GM23338 (cell line): ENCODE results near the gene TAGLN3. TPM values are rescaled to one million over a fixed set of nuclear protein-coding genes. Genes with fewer than 3 reads are reported as not detected.

ENCODE experiments used
- ATAC-seq: fragments of 200-7000 bp; cut with Tn5 transposase; 3 replicates; pipeline ENCODE4 v1.9.1; 2020
- DNase-seq: peaks from one replicate; pipeline ENCODE4 v3.0.0-alpha.2; 2015; ENCODE audit warnings: low spot score
- H2AFZ ChIP-seq: fragments of 200-600 bp; sonication (generic); 2 replicates; pipeline ENCODE4 v1.8.0; 2016; ENCODE audit warnings: antibody characterized with exemption, mild to moderate bottlenecking, moderate library complexity
- H3F3A ChIP-seq: fragments of 200-600 bp; sonication (generic); replicated peaks from 2 replicates; pipeline ENCODE4 v1.8.0; 2017; ENCODE audit warnings: antibody characterized with exemption, mixed run types, low read depth
- H3K27ac ChIP-seq: fragments of 200-600 bp; sonication (generic); 2 replicates; pipeline ENCODE4 v1.6.1; 2016; ENCODE audit warnings: low read depth
- H3K27me3 ChIP-seq: fragments of 200-600 bp; sonication (generic); 2 replicates; pipeline ENCODE4 v1.8.0; 2016; ENCODE audit warnings: mild to moderate bottlenecking, mixed run types, moderate library complexity; ENCODE audit not compliant: insufficient read depth
- H3K36me3 ChIP-seq: fragments of 200-600 bp; sonication (generic); 2 replicates; pipeline ENCODE4 v1.8.0; 2016; ENCODE audit warnings: mild to moderate bottlenecking; ENCODE audit not compliant: insufficient read depth
- H3K4me1 ChIP-seq: fragments of 200-600 bp; sonication (generic); 2 replicates; pipeline ENCODE4 v1.8.0; 2016; ENCODE audit warnings: mild to moderate bottlenecking, moderate library complexity; ENCODE audit not compliant: insufficient read depth
- H3K4me2 ChIP-seq: fragments of 200-600 bp; sonication (generic); 2 replicates; pipeline ENCODE4 v1.7.1; 2017; ENCODE audit warnings: mixed run types
- H3K4me3 ChIP-seq: fragments of 200-600 bp; sonication (generic); 2 replicates; pipeline ENCODE4 v1.6.1; 2016; ENCODE audit warnings: mixed run types
- H3K79me2 ChIP-seq: fragments of 200-600 bp; sonication (generic); replicated peaks from 2 replicates; pipeline ENCODE4 v1.8.0; 2017; ENCODE audit warnings: mild to moderate bottlenecking; ENCODE audit not compliant: insufficient read depth
- H3K9me2 ChIP-seq: fragments of 200-600 bp; sonication (generic); 2 replicates; pipeline ENCODE4 v1.8.0; 2017; ENCODE audit not compliant: insufficient read depth
- H4K20me1 ChIP-seq: fragments of 200-600 bp; sonication (generic); replicated peaks from 2 replicates; pipeline ENCODE4 v1.8.0; 2017; ENCODE audit warnings: mild to moderate bottlenecking; ENCODE audit not compliant: insufficient read depth
- H3K27ac Mint-ChIP-seq: 2 replicates; pipeline ENCODE4 v1.8.0; 2020; ENCODE audit warnings: inconsistent platforms, mild to moderate bottlenecking, moderate library complexity, mixed read lengths
- H3K27me3 Mint-ChIP-seq: 3 replicates; pipeline ENCODE4 v1.8.0; 2022; ENCODE audit warnings: low read depth, mild to moderate bottlenecking, moderate library complexity, mixed read lengths, inconsistent platforms; ENCODE audit not compliant: insufficient read depth, poor library complexity
- H3K36me3 Mint-ChIP-seq: 3 replicates; pipeline ENCODE4 v1.8.0; 2021; ENCODE audit warnings: low read depth, mild to moderate bottlenecking, inconsistent platforms, moderate library complexity, mixed read lengths
- H3K4me1 Mint-ChIP-seq: 3 replicates; pipeline ENCODE4 v1.8.0; 2020; ENCODE audit warnings: mild to moderate bottlenecking, inconsistent platforms, mixed read lengths
- H3K4me3 Mint-ChIP-seq: 3 replicates; pipeline ENCODE4 v1.8.0; 2021; ENCODE audit warnings: moderate library complexity, mild to moderate bottlenecking, inconsistent platforms, mixed read lengths
- H3K9me3 Mint-ChIP-seq: 3 replicates; pipeline ENCODE4 v1.8.0; 2020; ENCODE audit warnings: moderate library complexity, mild to moderate bottlenecking, inconsistent platforms, mixed read lengths
- CREB1 ChIP-seq: fragments of 250-450 bp; sonication (Bioruptor Pico); IDR thresholded peaks from 2 replicates; pipeline ENCODE4 v1.5.0; 2020; ENCODE audit warnings: low read depth, mild to moderate bottlenecking, moderate library complexity
- CTCF ChIP-seq, 2 experiments: fragments of 200-600 bp in 1 of 2; sonication (generic) in 1 of 2; conservative IDR thresholded peaks; 2 replicates each; pipeline versions ENCODE4 v1.5.1 to v1.6.1; 2016 to 2017; ENCODE audit warnings: antibody characterized with exemption in 2 of 2, low read depth in 2 of 2, mild to moderate bottlenecking in 2 of 2, moderate library complexity in 1 of 2
- ETS1 ChIP-seq: IDR thresholded peaks from 2 replicates; pipeline ENCODE4 v1.6.1; 2016; ENCODE audit warnings: antibody characterized with exemption
- EZH2 ChIP-seq: fragments of 200-600 bp; sonication (generic); IDR thresholded peaks from one replicate; pipeline ENCODE4 v1.8.0; 2017; ENCODE audit warnings: antibody characterized with exemption, mild to moderate bottlenecking, low read depth; ENCODE audit not compliant: unreplicated experiment
- EZH2phosphoT487 ChIP-seq: fragments of 200-600 bp; sonication (generic); IDR thresholded peaks from one replicate; pipeline ENCODE4 v1.8.1; 2018; ENCODE audit warnings: antibody characterized with exemption; ENCODE audit not compliant: unreplicated experiment
- NANOG ChIP-seq: IDR thresholded peaks from 2 replicates; pipeline ENCODE4 v1.6.1; 2016; ENCODE audit warnings: antibody characterized with exemption, borderline replicate concordance
- ZNF114 ChIP-seq: fragments of 250-450 bp; sonication (Bioruptor Pico); IDR thresholded peaks from 2 replicates; pipeline ENCODE4 v1.5.0; 2020; ENCODE audit warnings: mild to moderate bottlenecking, moderate library complexity
- polyA plus RNA-seq: library from polyadenylated mRNA; unstranded; fragments of >200 nt; fragmentation: Nextera tagmentation; extraction: Ambion mirVana; gene quantifications from 2 replicates; pipeline ENCODE4 v1.2.1, GENCODE V29; 2016
- total RNA-seq: library from RNA; depleted of rRNA; stranded (reverse); fragments of >200 nt; shearing (Covaris generic); gene quantifications from 2 replicates; pipeline ENCODE4 v1.2.3, GENCODE V29; 2014

TAGLN3 gene
- total and polyA plus RNA-seq, 2 experiments from 2014 or later = 6.8 to 12.6 TPM

- Mint-ChIP-seq H3K4me1 (peaks cover 20% of the 10 kb centered on the region), H3K27me3 (peaks cover 21% of the 10 kb centered on the region), H3K4me3 (no peak overlapping the region), H3K27ac (no peak overlapping the region), H3K9me3 (no peaks in the 10 kb centered on the region), H3K36me3 (peaks cover 18% of the 10 kb centered on the region; the same call in 2 of the 3 replicates)
- Histone ChIP-seq H2AFZ (no peak overlapping the region), H3K27me3 (peaks cover 7% of the 10 kb centered on the region), H3K4me2 (no peak overlapping the region), H3K27ac (no peak overlapping the region), H3K79me2 (no peaks in the 10 kb centered on the region), H4K20me1 (no peaks in the 10 kb centered on the region; the same call in 1 of the 2 replicates), H3F3A (no peaks in the 10 kb centered on the region), H3K4me1 (peaks cover 18% of the 10 kb centered on the region), H3K36me3 (peaks cover 5% of the 10 kb centered on the region; the same call in 1 of the 2 replicates), H3K9me2 (no peaks in the 10 kb centered on the region), H3K4me3 (no peak overlapping the region)
- TF ChIP-seq NANOG (no peak), EZH2 (no peak), ZNF114 (CRISPR knock-in tag) (no peak), ETS1 (no peak), CTCF (conservative IDR thresholded peaks at IDR 0.05; ENCODE audit: low read depth in 2 of 2) (no peak), EZH2phosphoT487 (no peak)
- DNase-seq (no peak), ATAC-seq (no peak)
Observed at GRCh38 chr3:112004187-112004586, 5.5 kb downstream of the TAGLN3 start.

DNA sequence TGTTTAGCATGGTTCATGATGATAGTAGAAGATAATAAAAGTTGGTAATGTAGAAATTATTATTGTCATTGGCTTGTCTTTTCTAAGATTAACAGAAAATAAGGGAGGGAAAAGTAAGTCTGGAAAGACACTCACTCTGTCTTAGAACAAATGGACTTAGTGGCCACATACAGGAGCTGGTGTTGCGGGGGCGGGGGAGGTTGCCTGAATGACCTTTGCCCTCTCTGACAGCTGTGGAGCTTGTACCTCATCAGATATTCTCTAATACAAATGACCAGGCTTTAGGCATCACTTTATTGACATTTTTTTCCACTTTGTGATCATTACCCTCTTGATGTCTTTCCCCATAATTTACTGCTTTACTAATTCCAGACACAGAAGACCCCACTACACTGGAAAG lies 5.9 kb downstream of the TAGLN3 start:
- Histone ChIP-seq H4K20me1 (no peaks in the 10 kb centered on the region; the same call in 1 of the 2 replicates), H3K27me3 (peaks cover 7% of the 10 kb centered on the region), H3F3A (no peaks in the 10 kb centered on the region), H3K4me1 (peaks cover 18% of the 10 kb centered on the region), H2AFZ (no peak overlapping the region), H3K79me2 (no peaks in the 10 kb centered on the region), H3K4me3 (no peak overlapping the region), H3K36me3 (peaks cover 5% of the 10 kb centered on the region; the same call in 1 of the 2 replicates), H3K4me2 (no peak overlapping the region), H3K9me2 (no peaks in the 10 kb centered on the region), H3K27ac (no peak overlapping the region)
- H3K27ac Mint-ChIP-seq = no peak overlapping the region
- no peak for DNase-seq
- TF ChIP-seq ZNF114 (CRISPR knock-in tag) (no peak), EZH2 (no peak)
- H3K27me3 Mint-ChIP-seq = peaks cover 19% of the 10 kb centered on the region
- peaks cover 18% of the 10 kb centered on the region; the same call in 2 of the 3 replicates for H3K36me3 Mint-ChIP-seq
- H3K4me3 Mint-ChIP-seq = no peak overlapping the region
- no peaks in the 10 kb centered on the region for H3K9me3 Mint-ChIP-seq
- H3K4me1 Mint-ChIP-seq = peaks cover 20% of the 10 kb centered on the region
- ATAC-seq = no peak

DNA sequence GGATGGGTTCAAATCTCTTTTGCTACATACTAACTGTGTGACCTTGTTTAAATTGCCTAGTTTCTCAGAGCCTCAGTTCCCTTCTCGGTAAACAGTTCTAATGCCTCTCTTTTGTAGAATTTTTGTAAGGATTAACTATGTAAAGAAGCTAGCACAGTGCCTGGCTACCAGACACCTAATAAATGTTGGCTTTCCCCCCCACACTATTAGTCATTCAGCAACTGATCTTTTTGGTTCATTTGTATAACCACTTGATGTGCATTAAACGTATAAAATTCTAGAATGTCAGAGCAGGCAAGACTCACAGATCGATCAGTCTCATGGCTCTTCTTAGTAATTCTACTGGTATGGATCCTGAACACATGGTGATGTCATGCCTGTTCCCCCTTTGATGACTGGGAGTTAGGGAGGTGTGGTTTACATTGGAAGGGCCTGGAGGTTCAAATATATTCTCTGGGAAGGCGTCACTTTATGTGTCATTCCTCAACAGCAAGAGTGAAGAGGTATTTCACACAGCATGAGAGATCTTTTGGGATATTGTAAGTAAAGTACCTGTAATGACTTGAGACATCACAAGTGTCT lies 6.5 kb downstream of the TAGLN3 start:
- H3K27me3 Mint-ChIP-seq = peaks cover 19% of the 10 kb centered on the region
- H3K27me3 ChIP-seq = peaks cover 2% of the 10 kb centered on the region
- H3K4me3 ChIP-seq = no peak overlapping the region
- H3K36me3 ChIP-seq = peaks cover 5% of the 10 kb centered on the region; the same call in 1 of the 2 replicates
- no peaks in the 10 kb centered on the region for H3K9me2 ChIP-seq
- no peaks in the 10 kb centered on the region for H3K9me3 Mint-ChIP-seq
- no peak overlapping the region for H2AFZ ChIP-seq
- peaks cover 13% of the 10 kb centered on the region for H3K4me1 ChIP-seq
- no peaks in the 10 kb centered on the region for H3K79me2 ChIP-seq
- no peak for ATAC-seq
- peaks cover 18% of the 10 kb centered on the region; the same call in 2 of the 3 replicates for H3K36me3 Mint-ChIP-seq
- H3K4me1 Mint-ChIP-seq = peaks cover 20% of the 10 kb centered on the region
- H4K20me1 ChIP-seq = no peaks in the 10 kb centered on the region; the same call in 1 of the 2 replicates
- no peak overlapping the region for H3K4me3 Mint-ChIP-seq
- no peak for DNase-seq
- H3K27ac Mint-ChIP-seq = no peak overlapping the region
- H3F3A ChIP-seq = no peaks in the 10 kb centered on the region
- no peak overlapping the region for H3K4me2 ChIP-seq
- H3K27ac ChIP-seq = no peak overlapping the region
- TF ChIP-seq CTCF (conservative IDR thresholded peaks at IDR 0.05; ENCODE audit: low read depth in 2 of 2) (no peak), CREB1 (no peak), EZH2 (no peak)
